SK-N-SH (cell line): ENCODE results near the gene CCNT1. TPM values are rescaled to one million over a fixed set of nuclear protein-coding genes. Genes with fewer than 3 reads are reported as not detected.
"Not testable (repeated sequence)": the region's sequence is repeated elsewhere in the genome, so short reads cannot be mapped to it uniquely, and the experiment has no call there.

Experiments
- CTCF ChIA-PET: fragments of 300-600, 350-600 bp; formaldehyde crosslinking; extraction: SDS; loops from one replicate; lab custom pipeline; 2021; lab: Yijun Ruan, JAX
- POLR2A ChIA-PET: fragments of 350-600 bp; sonication (Branson Sonifier 250); formaldehyde crosslinking; extraction: SDS; loops from one replicate; lab custom pipeline; 2020; ENCODE audit warnings: antibody characterized with exemption, inconsistent platforms; lab: Yijun Ruan, JAX
- DNase-seq: peaks from one replicate; pipeline ENCODE4 v3.0.0; 2012
- H2AFZ ChIP-seq: fragments of 200-600 bp; sonication (generic); 2 replicates; pipeline ENCODE4 v1.8.1; 2016; ENCODE audit warnings: antibody characterized with exemption, mild to moderate bottlenecking, low read depth
- H3F3A ChIP-seq: fragments of 200-600 bp; sonication (generic); replicated peaks from 2 replicates; pipeline ENCODE3; 2016; ENCODE audit warnings: antibody characterized with exemption, mild to moderate bottlenecking; ENCODE audit not compliant: insufficient read depth
- H3K27ac ChIP-seq, 2 experiments: fragments of 200-500 bp in 1 of 2; fragments of 200-600 bp in 1 of 2; sonication (Bioruptor generic) in 1 of 2; sonication (generic), shearing (Covaris generic) in 1 of 2; 2 replicates each; pipeline versions ENCODE4 v1.5.1 to v1.6.1; 2014 to 2016; ENCODE audit warnings: low read depth in 2 of 2, inconsistent platforms in 1 of 2, low read length in 1 of 2, mild to moderate bottlenecking in 1 of 2, mixed read lengths in 1 of 2
- H3K27me3 ChIP-seq: fragments of 200-600 bp; sonication (generic), shearing (Covaris generic); 2 replicates; pipeline ENCODE4 v1.6.1; 2016; ENCODE audit warnings: mixed run types; ENCODE audit not compliant: insufficient read depth
- H3K36me3 ChIP-seq, 2 experiments: fragments of 200-500 bp in 1 of 2; fragments of 200-600 bp in 1 of 2; sonication (Bioruptor generic) in 1 of 2; sonication (generic) in 1 of 2; replicated peaks in 1 of 2; 2 replicates each; pipeline versions ENCODE3 to v1.5.1; 2014 to 2016; ENCODE audit warnings: low read length in 1 of 2, mild to moderate bottlenecking in 1 of 2; ENCODE audit not compliant: insufficient read depth in 2 of 2, control insufficient read depth in 1 of 2
- H3K4me1 ChIP-seq, 2 experiments: fragments of 200-500 bp in 1 of 2; fragments of 200-600 bp in 1 of 2; sonication (Bioruptor generic) in 1 of 2; sonication (generic), shearing (Covaris generic) in 1 of 2; 2 replicates each; pipeline versions ENCODE4 v1.5.1 to v1.6.1; 2014 to 2016; ENCODE audit warnings: low read depth in 1 of 2, low read length in 1 of 2, mixed run types in 1 of 2; ENCODE audit not compliant: insufficient read depth in 2 of 2, control insufficient read depth in 1 of 2
- H3K4me2 ChIP-seq: fragments of 200-600 bp; sonication (generic), shearing (Covaris generic); 2 replicates; pipeline ENCODE4 v1.6.1; 2017; ENCODE audit warnings: mixed run types
- H3K4me3 ChIP-seq, 2 experiments: fragments of 200-500 bp in 1 of 2; fragments of 200-600 bp in 1 of 2; sonication (Bioruptor generic) in 1 of 2; sonication (generic), shearing (Covaris generic) in 1 of 2; 2 replicates each; pipeline versions ENCODE4 v1.5.1 to v1.8.1; 2014 to 2016; ENCODE audit warnings: low read depth in 2 of 2, inconsistent platforms in 1 of 2, low read length in 1 of 2, mild to moderate bottlenecking in 1 of 2, mixed read lengths in 1 of 2, moderate library complexity in 1 of 2
- H3K79me2 ChIP-seq: fragments of 200-600 bp; sonication (generic); 2 replicates; pipeline ENCODE4 v1.8.1; 2017; ENCODE audit warnings: mild to moderate bottlenecking; ENCODE audit not compliant: insufficient read depth
- H3K9ac ChIP-seq: fragments of 200-600 bp; sonication (generic); 2 replicates; pipeline ENCODE4 v1.6.1; 2017; ENCODE audit warnings: mixed run types
- H3K9me2 ChIP-seq: fragments of 200-600 bp; sonication (generic); 2 replicates; pipeline ENCODE4 v1.6.1; 2017; ENCODE audit warnings: mixed run types
- H3K9me3 ChIP-seq: fragments of 200-600 bp; sonication (generic); 2 replicates; pipeline ENCODE4 v1.6.1; 2017; ENCODE audit warnings: mixed run types, mild to moderate bottlenecking, moderate library complexity
- H4K20me1 ChIP-seq: fragments of 200-600 bp; sonication (generic); 2 replicates; pipeline ENCODE4 v1.6.1; 2017; ENCODE audit warnings: mild to moderate bottlenecking, mixed run types; ENCODE audit not compliant: insufficient read depth
- CTCF ChIP-seq: fragments of 200-600 bp; sonication (generic); IDR thresholded peaks from 2 replicates; pipeline ENCODE4 v1.6.1; 2017; ENCODE audit warnings: antibody characterized with exemption, mild to moderate bottlenecking, moderate library complexity
- FOXJ3 ChIP-seq: sonication (generic); formaldehyde crosslinking; IDR thresholded peaks from 2 replicates; pipeline ENCODE4 v1.5.1; 2020; ENCODE audit warnings: mild to moderate bottlenecking, missing genetic modification reagents
- GABPA ChIP-seq: IDR thresholded peaks from 2 replicates; pipeline ENCODE4 v1.4.0; 2012; ENCODE audit warnings: low read depth, mild to moderate bottlenecking
- MXI1 ChIP-seq: IDR thresholded peaks from 2 replicates; pipeline ENCODE4 v1.6.1; 2012; ENCODE audit warnings: mild to moderate bottlenecking, low read depth, low read length, improper control_type of control experiment
- RXRA ChIP-seq: IDR thresholded peaks from 2 replicates; pipeline ENCODE4 v1.4.0; 2012; ENCODE audit warnings: low read depth, mild to moderate bottlenecking, borderline replicate concordance
- WGBS: methylation state at CpG from one replicate; pipeline ENCODE4 v1.1.6; 2017; ENCODE audit warnings: low lambda C conversion rate; 5-methylcytosine and 5-hydroxymethylcytosine counted together
- polyA plus RNA-seq, 3 experiments: library from polyadenylated mRNA; depleted of rRNA; stranded (reverse); fragments of >200 nt; gene quantifications; 2 replicates each; pipeline ENCODE4 v1.2.3, GENCODE V29; 2012
- TF ChIP-seq, protein P1 (sequence below): fragments of 150-350 bp; IDR thresholded peaks from 2 replicates; pipeline ENCODE4 v1.6.1; 2016; ENCODE audit warnings: mild to moderate bottlenecking, low read depth, low read length

CCNT1 gene
- polyA plus RNA-seq, 1 of the 3 experiments (the other 2 are of a cell fraction) = 7.2 TPM

- POLR2A ChIA-PET = no interaction called here
- Histone ChIP-seq H3F3A (no peaks in the 10 kb centered on the region), H3K4me2 (no peak overlapping the region), H3K9ac (no peak overlapping the region), H3K27me3 (no peaks in the 10 kb centered on the region), H4K20me1 (no peaks in the 10 kb centered on the region), H3K4me3 (no peak overlapping the region), H3K36me3 (peaks cover 7 to 32% of the 10 kb centered on the region in 2 experiments), H3K9me2 (no peaks in the 10 kb centered on the region), H3K4me1 (no peaks in the 10 kb centered on the region), H2AFZ (no peak overlapping the region), H3K79me2 (no peaks in the 10 kb centered on the region), H3K9me3 (no peaks in the 10 kb centered on the region), H3K27ac (no peak overlapping the region)
- DNase-seq = no peak
- CTCF ChIA-PET = interaction anchor here (0.7 to 1.1 kb wide), 4 partner anchors 10 to 394 kb away, joined by 3 read pairs; no protein-coding TSS in a partner anchor
- TF ChIP-seq CTCF = no peak
- 88% methylated on average over 2 of the region's 2 CpGs for WGBS
Observed at GRCh38 chr12:48643011-48643410, 73.5 kb downstream of the CCNT1 start.

DNA sequence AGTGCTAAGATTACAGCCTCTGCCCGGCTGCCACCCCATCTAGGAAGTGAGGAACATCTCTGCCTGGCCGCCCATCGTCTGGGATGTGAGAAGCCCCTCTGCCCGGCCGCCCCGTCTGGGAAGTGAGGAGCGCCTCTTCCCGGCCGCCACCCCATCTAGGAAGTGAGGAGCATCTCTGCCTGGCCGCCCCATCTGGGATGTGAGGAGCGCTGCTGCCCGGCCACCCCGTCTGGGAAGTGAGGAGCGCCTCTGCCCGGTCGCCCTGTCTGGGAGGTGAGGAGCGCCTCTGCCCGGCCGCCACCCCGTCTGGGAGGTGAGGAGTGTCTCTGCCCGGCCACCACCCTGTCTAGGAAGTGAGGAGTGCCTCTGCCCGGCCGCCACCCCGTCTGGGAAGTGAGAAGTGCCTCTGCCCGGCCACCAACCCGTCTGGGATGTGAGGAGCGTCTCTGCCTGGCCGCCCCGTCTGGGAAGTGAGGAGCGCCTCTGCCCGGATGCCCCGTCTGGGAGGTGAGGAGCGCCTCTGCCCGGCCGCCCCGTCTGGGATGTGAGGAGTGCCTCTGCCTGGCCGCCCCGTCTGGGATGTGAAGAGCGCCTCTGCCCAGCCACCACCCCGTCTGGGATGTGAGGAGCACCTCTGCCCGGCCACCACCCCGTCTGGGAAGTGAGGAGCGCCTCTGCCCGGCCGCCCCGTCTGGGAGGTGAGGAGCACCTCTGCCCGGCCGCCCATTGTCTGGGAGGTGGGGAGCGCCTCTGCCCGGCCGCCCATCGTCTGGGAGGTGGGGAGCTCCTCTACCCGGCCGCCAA is 74.6 kb downstream of the CCNT1 start:
- POLR2A ChIA-PET = not testable (repeated sequence)

GRCh38 chr12:48640854-48641253 is 75.7 kb downstream of the CCNT1 start:
- DNase-seq = no peak
- Histone ChIP-seq H3K9ac (no peak overlapping the region), H3K4me1 (no peaks in the 10 kb centered on the region), H2AFZ (no peak overlapping the region), H3K36me3 (peaks cover 2 to 15% of the 10 kb centered on the region in 2 experiments), H4K20me1 (no peaks in the 10 kb centered on the region), H3K27me3 (no peaks in the 10 kb centered on the region), H3K9me2 (no peaks in the 10 kb centered on the region), H3K27ac (no peak overlapping the region), H3K79me2 (no peaks in the 10 kb centered on the region), H3F3A (no peaks in the 10 kb centered on the region), H3K4me3 (no peak overlapping the region), H3K9me3 (no peaks in the 10 kb centered on the region)
- CTCF ChIA-PET = no interaction called here
- WGBS = 66% methylated on average over 3 of the region's 3 CpGs
- POLR2A ChIA-PET = no interaction called here
- TF ChIP-seq GABPA = no peak
- TF ChIP-seq MXI1 = no peak
- no peak for TF ChIP-seq RXRA
- TF ChIP-seq, protein P1, sequence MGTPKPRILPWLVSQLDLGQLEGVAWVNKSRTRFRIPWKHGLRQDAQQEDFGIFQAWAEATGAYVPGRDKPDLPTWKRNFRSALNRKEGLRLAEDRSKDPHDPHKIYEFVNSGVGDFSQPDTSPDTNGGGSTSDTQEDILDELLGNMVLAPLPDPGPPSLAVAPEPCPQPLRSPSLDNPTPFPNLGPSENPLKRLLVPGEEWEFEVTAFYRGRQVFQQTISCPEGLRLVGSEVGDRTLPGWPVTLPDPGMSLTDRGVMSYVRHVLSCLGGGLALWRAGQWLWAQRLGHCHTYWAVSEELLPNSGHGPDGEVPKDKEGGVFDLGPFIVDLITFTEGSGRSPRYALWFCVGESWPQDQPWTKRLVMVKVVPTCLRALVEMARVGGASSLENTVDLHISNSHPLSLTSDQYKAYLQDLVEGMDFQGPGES = no peak
- TF ChIP-seq FOXJ3 (CRISPR knock-in tag) = no peak
- TF ChIP-seq, all 33 proteins: peak for 0
- H3K4me2 ChIP-seq = no peak overlapping the region

More for the DNA sequence above, 74.6 kb downstream of the CCNT1 start:
- H3K4me2 ChIP-seq, DNase-seq, H4K20me1 ChIP-seq, H3K4me3 ChIP-seq, H3K9me3 ChIP-seq, H3K27me3 ChIP-seq, H3K9ac ChIP-seq, H3K4me1 ChIP-seq, H3K79me2 ChIP-seq, H3K27ac ChIP-seq, H2AFZ ChIP-seq, H3K9me2 ChIP-seq, H3F3A ChIP-seq: not testable (repeated sequence)
- peaks cover 4 to 26% of the 10 kb centered on the region in 2 experiments for H3K36me3 ChIP-seq
- 90% methylated on average over 5 of the region's 54 CpGs for WGBS
- CTCF ChIA-PET = interaction anchor here (0.7 to 1.1 kb wide), 2 partner anchors 9 to 22 kb away, joined by 3 read pairs; no protein-coding TSS in a partner anchor
